H1 (cell line): ENCODE data around the gene UMAD1. TPM values are rescaled to one million over a fixed set of nuclear protein-coding genes. Genes with fewer than 3 reads are reported as not detected.

Experiments
- CTCF ChIA-PET: fragments of 300-600 bp; sonication (Branson Sonifier 250); formaldehyde crosslinking; loops from one replicate; lab custom pipeline; 2021; ENCODE audit not compliant: partially characterized antibody; lab: Charles Lee
- POLR2A ChIA-PET: fragments of 300-600 bp; sonication (Branson Sonifier 250); formaldehyde crosslinking; loops from one replicate; lab custom pipeline; 2021; ENCODE audit warnings: inconsistent platforms; ENCODE audit not compliant: partially characterized antibody; lab: Charles Lee
- DNase-seq, 2 experiments: peaks; one replicate each; pipeline versions ENCODE4 v3.0.0 to v3.0.0-alpha.2; 2010 to 2022; ENCODE audit warnings: low spot score in 2 of 2, low read depth in 1 of 2, mixed read lengths in 1 of 2
- FAIRE-seq: peaks from 2 replicates; lab custom pipeline; 2011; peaks lifted over from hg19 to GRCh38; lab: Jason Lieb, UNC
- H2AFZ ChIP-seq: 2 replicates; pipeline ENCODE4 v1.8.1; 2012; ENCODE audit warnings: low read length, inconsistent platforms
- H2AK5ac ChIP-seq: 2 replicates; pipeline ENCODE4 v1.6.1; 2013; ENCODE audit warnings: low read depth, low read length
- H2BK120ac ChIP-seq: replicated peaks from 2 replicates; pipeline ENCODE3; 2013; ENCODE audit warnings: low read depth, low read length, inconsistent platforms
- H2BK12ac ChIP-seq: 2 replicates; pipeline ENCODE4 v1.6.1; 2013; ENCODE audit warnings: low read depth, low read length
- H2BK15ac ChIP-seq: 2 replicates; pipeline ENCODE4 v1.6.1; 2013; ENCODE audit warnings: low read length
- H2BK20ac ChIP-seq: 2 replicates; pipeline ENCODE4 v1.6.1; 2013; ENCODE audit warnings: low read length
- H2BK5ac ChIP-seq: 2 replicates; pipeline ENCODE4 v1.6.1; 2013; ENCODE audit warnings: low read depth, low read length
- H3K14ac ChIP-seq: 2 replicates; pipeline ENCODE4 v1.6.1; 2013; ENCODE audit warnings: inconsistent platforms; ENCODE audit not compliant: insufficient read length
- H3K18ac ChIP-seq: 2 replicates; pipeline ENCODE4 v1.6.1; 2013; ENCODE audit warnings: low read length; ENCODE audit errors: extremely low read depth
- H3K23ac ChIP-seq: 2 replicates; pipeline ENCODE4 v1.6.1; 2013; ENCODE audit warnings: inconsistent platforms; ENCODE audit not compliant: insufficient read length
- H3K23me2 ChIP-seq: 2 replicates; pipeline ENCODE4 v1.6.1; 2013; ENCODE audit warnings: low read depth, low read length
- H3K27ac ChIP-seq: 2 replicates; pipeline ENCODE4 v1.6.1; 2011; ENCODE audit warnings: low read depth, low read length, inconsistent platforms
- H3K27me3 ChIP-seq, 4 experiments: replicated peaks in 1 of 4; 1 replicate in 1 of 4; 2 replicates in 3 of 4; pipeline versions ENCODE4 v1.6.1 to v1.8.1; 2011 to 2013; ENCODE audit warnings: low read length in 3 of 4, mild to moderate bottlenecking in 3 of 4, inconsistent platforms in 2 of 4, mixed read lengths in 2 of 4, moderate library complexity in 1 of 4; ENCODE audit not compliant: control insufficient read depth in 3 of 4, insufficient read depth in 3 of 4; ENCODE audit errors: extremely low read depth in 1 of 4
- H3K36me3 ChIP-seq, 4 experiments: 2 replicates each; pipeline versions ENCODE4 v1.6.1 to v1.8.1; 2011 to 2013; ENCODE audit warnings: mild to moderate bottlenecking in 4 of 4, low read length in 3 of 4, moderate library complexity in 2 of 4, control low read depth in 1 of 4, inconsistent platforms in 1 of 4; ENCODE audit not compliant: insufficient read depth in 4 of 4, control insufficient read depth in 2 of 4
- H3K4ac ChIP-seq: replicated peaks from 2 replicates; pipeline ENCODE3; 2013; ENCODE audit warnings: low read length, low read depth, mixed read lengths, inconsistent platforms; ENCODE audit not compliant: insufficient read length
- H3K4me1 ChIP-seq, 4 experiments: replicated peaks in 1 of 4; 1 replicate in 1 of 4; 2 replicates in 3 of 4; pipeline versions ENCODE4 v1.6.1 to v1.8.1; 2011 to 2013; ENCODE audit warnings: low read length in 3 of 4, inconsistent platforms in 2 of 4, mixed read lengths in 1 of 4; ENCODE audit not compliant: insufficient read depth in 4 of 4, control insufficient read depth in 3 of 4
- H3K4me2 ChIP-seq, 2 experiments: 2 replicates each; pipeline versions ENCODE4 v1.6.1 to v1.8.1; 2011 to 2013; ENCODE audit warnings: low read depth in 2 of 2, low read length in 2 of 2, control low read depth in 1 of 2, inconsistent platforms in 1 of 2, mild to moderate bottlenecking in 1 of 2; ENCODE audit not compliant: insufficient read depth in 1 of 2
- H3K4me3 ChIP-seq, 4 experiments: fragments of 200-600, 300-600 bp in 1 of 4; sonication (generic), shearing (Covaris generic), sonication (Bioruptor Twin) in 1 of 4; 2 replicates each; pipeline versions ENCODE4 v1.5.1 to v1.8.1; 2011 to 2016; ENCODE audit warnings: low read length in 4 of 4, low read depth in 3 of 4, control low read depth in 2 of 4, inconsistent platforms in 2 of 4, mild to moderate bottlenecking in 2 of 4, mixed read lengths in 1 of 4, moderate library complexity in 1 of 4; ENCODE audit not compliant: insufficient read depth in 2 of 4; ENCODE audit errors: extremely low read depth in 1 of 4
- H3K56ac ChIP-seq: replicated peaks from 2 replicates; pipeline ENCODE3; 2013; ENCODE audit warnings: low read depth, mild to moderate bottlenecking, mixed read lengths, low read length, inconsistent platforms; ENCODE audit not compliant: insufficient read length
- H3K79me1 ChIP-seq: 2 replicates; pipeline ENCODE4 v1.6.1; 2013; ENCODE audit warnings: low read depth, low read length, control low read depth
- H3K79me2 ChIP-seq, 2 experiments: 2 replicates each; pipeline versions ENCODE4 v1.6.1 to v1.8.1; 2012 to 2013; ENCODE audit warnings: low read length in 2 of 2, mild to moderate bottlenecking in 2 of 2, inconsistent platforms in 1 of 2; ENCODE audit not compliant: insufficient read depth in 2 of 2, control insufficient read depth in 1 of 2
- H3K9ac ChIP-seq, 4 experiments: replicated peaks in 1 of 4; 1 replicate in 1 of 4; 2 replicates in 3 of 4; pipeline versions ENCODE4 v1.6.1 to v1.8.1; 2011 to 2013; ENCODE audit warnings: low read depth in 3 of 4, low read length in 3 of 4, control low read depth in 2 of 4, mild to moderate bottlenecking in 2 of 4, moderate library complexity in 2 of 4, inconsistent platforms in 1 of 4; ENCODE audit errors: extremely low read depth in 1 of 4
- H3K9me3 ChIP-seq, 2 experiments: 2 replicates each; pipeline versions ENCODE4 v1.6.1 to v1.8.1; 2012 to 2013; ENCODE audit warnings: mild to moderate bottlenecking in 2 of 2, moderate library complexity in 2 of 2, control low read depth in 1 of 2, inconsistent platforms in 1 of 2, low read depth in 1 of 2, low read length in 1 of 2, mixed read lengths in 1 of 2; ENCODE audit not compliant: insufficient read depth in 2 of 2
- H4K20me1 ChIP-seq, 2 experiments: replicated peaks in 1 of 2; 2 replicates each; pipeline versions ENCODE3 to v1.8.1; 2011 to 2013; ENCODE audit warnings: inconsistent platforms in 2 of 2, low read length in 2 of 2, mild to moderate bottlenecking in 1 of 2; ENCODE audit not compliant: insufficient read depth in 2 of 2, control insufficient read depth in 1 of 2
- H4K5ac ChIP-seq: 2 replicates; pipeline ENCODE4 v1.6.1; 2013; ENCODE audit warnings: low read length, low read depth, mixed read lengths, inconsistent platforms; ENCODE audit not compliant: insufficient read length
- H4K8ac ChIP-seq: 2 replicates; pipeline ENCODE4 v1.8.0; 2013; ENCODE audit warnings: mild to moderate bottlenecking, moderate library complexity, low read length, inconsistent platforms; ENCODE audit not compliant: insufficient read depth; ENCODE audit errors: extremely low read depth
- H4K91ac ChIP-seq: replicated peaks from 2 replicates; pipeline ENCODE3; 2013; ENCODE audit warnings: low read length, mixed read lengths, inconsistent platforms; ENCODE audit not compliant: insufficient read length
- BACH1 ChIP-seq: IDR thresholded peaks from 2 replicates; pipeline ENCODE4 v1.6.1; 2012; ENCODE audit warnings: low read length, improper control_type of control experiment
- CBX5 ChIP-seq: fragments of 300-800, 300-1000 bp; sonication (generic); IDR thresholded peaks from 2 replicates; pipeline ENCODE4 v1.7.1; 2016; ENCODE audit warnings: antibody characterized with exemption, low read length, low read depth
- CHD2 ChIP-seq: IDR thresholded peaks from 2 replicates; pipeline ENCODE4 v1.6.1; 2012; ENCODE audit warnings: low read length, improper control_type of control experiment
- CTBP2 ChIP-seq: IDR thresholded peaks from 2 replicates; pipeline ENCODE4 v1.7.0; 2011; ENCODE audit warnings: borderline replicate concordance, mild to moderate bottlenecking, moderate library complexity, mixed read lengths, low read length; ENCODE audit not compliant: insufficient read depth, insufficient read length
- EP300 ChIP-seq, 2 experiments: IDR thresholded peaks; 1 replicate in 1 of 2; 2 replicates in 1 of 2; pipeline ENCODE4 v1.6.1; 2011 to 2012; ENCODE audit warnings: low read depth in 2 of 2, low read length in 2 of 2, mild to moderate bottlenecking in 2 of 2, borderline replicate concordance in 1 of 2, inconsistent platforms in 1 of 2, moderate library complexity in 1 of 2
- JUND ChIP-seq: IDR thresholded peaks from 2 replicates; pipeline ENCODE4 v1.6.1; 2011; ENCODE audit warnings: mild to moderate bottlenecking, improper control_type of control experiment, low read length
- POLR2A ChIP-seq, 2 experiments: IDR thresholded peaks; 1 replicate in 1 of 2; 2 replicates in 1 of 2; pipeline ENCODE4 v1.6.1; 2011; ENCODE audit warnings: low read depth in 2 of 2, low read length in 2 of 2, mild to moderate bottlenecking in 2 of 2; ENCODE audit errors: control extremely low read depth in 1 of 2
- RAD21 ChIP-seq, 2 experiments: IDR thresholded peaks in 1 of 2; conservative IDR thresholded peaks in 1 of 2; 2 replicates each; pipeline ENCODE4 v1.6.1; 2011; ENCODE audit warnings: low read depth in 2 of 2, low read length in 2 of 2, improper control_type of control experiment in 1 of 2, inconsistent platforms in 1 of 2, mild to moderate bottlenecking in 1 of 2, moderate library complexity in 1 of 2
- RFX5 ChIP-seq: IDR thresholded peaks from 2 replicates; pipeline ENCODE4 v1.6.1; 2011; ENCODE audit warnings: low read depth, low read length, improper control_type of control experiment, borderline replicate concordance
- SP1 ChIP-seq: IDR thresholded peaks from 2 replicates; pipeline ENCODE4 v1.6.1; 2011; ENCODE audit warnings: low read depth, low read length
- SP2 ChIP-seq: IDR thresholded peaks from 2 replicates; pipeline ENCODE4 v1.6.1; 2012; ENCODE audit warnings: mild to moderate bottlenecking, low read length, inconsistent platforms
- ZNF274 ChIP-seq: IDR thresholded peaks from 2 replicates; pipeline ENCODE4 v1.7.0; 2012; ENCODE audit warnings: low read length, borderline replicate concordance; ENCODE audit errors: extremely low read depth
- WGBS, 2 experiments: shearing (Covaris generic) in 1 of 2; methylation state at CpG; one replicate each; pipeline versions ENCODE4 v1.1.6 to v1.1.7; 2013 to 2015; ENCODE audit warnings: low lambda C conversion rate in 2 of 2, mixed read lengths in 2 of 2, inconsistent platforms in 1 of 2, low coverage in 1 of 2, missing lambda C conversion rate in 1 of 2; ENCODE audit not compliant: insufficient replicate concordance in 2 of 2, insufficient coverage in 1 of 2, insufficient read length in 1 of 2; ENCODE audit errors: extremely low coverage in 1 of 2, missing lambda C conversion rate in 1 of 2; 5-methylcytosine and 5-hydroxymethylcytosine counted together
- polyA plus RNA-seq, 7 experiments: library from polyadenylated mRNA; depleted of rRNA in 3 of 7; stranded (reverse) in 5 of 7; unstranded in 2 of 7; fragments of >200 nt in 5 of 7; fragments of 200-250 nt in 2 of 7; gene quantifications; 1 replicate in 5 of 7; 2 replicates in 1 of 7; 4 replicates in 1 of 7; pipeline versions ENCODE4 v1.2.1 to v1.2.3, GENCODE V29; 2011 to 2013; ENCODE audit warnings: missing spikeins in 2 of 7, mixed read lengths in 2 of 7
- total RNA-seq: library from RNA; stranded (reverse); fragmentation: NEBNext Ultra II Directional; extraction: Animal tissue kit (Norgen Biotek cat#: 25700); gene quantifications from 2 replicates; pipeline ENCODE4 v1.2.1, GENCODE V29; 2021

The UMAD1 gene
- total and polyA plus RNA-seq, 2 of the 8 experiments (the other 6 are each of a cell fraction or from before 2014, with no cell fraction given): 10.4 to 12.3 TPM

DNA sequence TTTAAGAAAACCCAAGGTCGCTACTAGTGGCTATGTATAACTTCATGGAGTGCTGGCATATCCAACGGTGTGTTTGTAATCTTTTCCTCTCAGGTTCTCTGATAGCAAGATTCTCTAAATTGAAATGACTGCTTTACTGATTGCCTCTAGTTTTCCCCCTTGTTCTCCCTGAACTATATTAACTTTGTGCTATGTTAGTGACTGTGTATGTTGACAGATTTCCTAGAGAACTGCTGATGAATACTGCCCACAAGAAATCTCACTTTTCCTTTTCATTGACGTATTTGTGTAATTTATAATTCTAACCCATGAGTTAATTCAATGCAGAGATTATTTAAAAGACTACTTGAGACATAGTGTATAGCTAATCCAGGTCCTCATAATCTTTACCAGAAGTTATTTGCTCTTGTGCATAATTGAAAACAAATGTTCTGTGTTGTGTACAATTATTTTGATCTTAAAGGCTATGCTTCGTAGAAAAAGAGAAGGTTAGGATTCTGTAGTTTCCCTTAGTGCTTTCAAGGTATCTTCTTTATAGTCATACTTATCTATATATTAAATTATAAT lies 257.5 kb downstream of the UMAD1 start:
- H3K23ac ChIP-seq: no peak overlapping the region
- H3K56ac ChIP-seq: no peak overlapping the region
- no peaks in the 10 kb centered on the region for H3K9me3 ChIP-seq
- no peak overlapping the region for H2BK12ac ChIP-seq
- no peak overlapping the region for H4K8ac ChIP-seq
- CTCF ChIA-PET: interaction anchor here (1.3 kb wide), 1 partner anchor 217 kb away, joined by 4 read pairs; no protein-coding TSS in a partner anchor
- H2AK5ac ChIP-seq: no peak overlapping the region
- H4K20me1 ChIP-seq: no peaks in the 10 kb centered on the region
- no peaks in the 10 kb centered on the region for H3K79me2 ChIP-seq
- no peak overlapping the region for H2BK20ac ChIP-seq
- 64% methylated on average over 4 of the region's 4 CpGs; no CpG with 5 or more reads in 1 of the 2 experiments for WGBS, 2 experiments
- no peak overlapping the region for H3K27ac ChIP-seq
- H3K4ac ChIP-seq: no peak overlapping the region
- no peak for TF ChIP-seq EP300 (IDR thresholded peaks at IDR 0.05; ENCODE audit: borderline replicate concordance in 1 of 2, low read depth in 2 of 2, low read length in 2 of 2)
- TF ChIP-seq JUND: no peak
- TF ChIP-seq SP1: no peak
- no peak for TF ChIP-seq POLR2A (IDR thresholded peaks at IDR 0.05; ENCODE audit: control extremely low read depth in 1 of 2, low read depth in 2 of 2, low read length in 2 of 2)
- TF ChIP-seq SP2: no peak
- no peak for TF ChIP-seq CHD2
- TF ChIP-seq RFX5: no peak
- TF ChIP-seq CBX5: no peak
- no peak for TF ChIP-seq RAD21 (IDR thresholded peaks at IDR 0.05 in 1 of 2, conservative IDR thresholded peaks at IDR 0.05 in 1 of 2; ENCODE audit: low read depth in 2 of 2, low read length in 2 of 2)
- no peak for TF ChIP-seq ZNF274
- no peak for TF ChIP-seq BACH1
- TF ChIP-seq CTBP2: no peak
- TF ChIP-seq, all 59 proteins: peak for 0
- Histone ChIP-seq H3K23me2 (no peaks in the 10 kb centered on the region), H2BK5ac (no peak overlapping the region; the same call in 1 of the 2 replicates), H3K18ac (no peak overlapping the region), H3K4me3 (no peak overlapping the region), H4K91ac (no peak overlapping the region), H3K9ac (no peak overlapping the region), H2BK120ac (no peak overlapping the region), H3K14ac (no peak overlapping the region), H3K4me1 (peaks cover 3 to 10% (median 7%) of the 10 kb centered on the region in 4 experiments), H2AFZ (no peak overlapping the region), H4K5ac (no peak overlapping the region), H3K4me2 (no peak overlapping the region), H3K36me3 (no peaks in the 10 kb centered on the region), H3K27me3 (no peaks in the 10 kb centered on the region), H2BK15ac (no peak overlapping the region), H3K79me1 (no peaks in the 10 kb centered on the region; the same call in 1 of the 2 replicates)
- POLR2A ChIA-PET: no interaction called here
- no peak for FAIRE-seq
- no peak for DNase-seq
